Smooth muscle cell of the pulmonary artery (primary cell): ENCODE measurements around the gene PKD1L1. TPM values are rescaled to one million over a fixed set of nuclear protein-coding genes. Genes with fewer than 3 reads are reported as not detected.

Experiments
- total RNA-seq: library from RNA; depleted of rRNA; stranded (reverse); fragments of >200 nt; gene quantifications from 2 replicates; pipeline ENCODE4 v1.2.3, GENCODE V29; 2014

The PKD1L1 gene, protein sequence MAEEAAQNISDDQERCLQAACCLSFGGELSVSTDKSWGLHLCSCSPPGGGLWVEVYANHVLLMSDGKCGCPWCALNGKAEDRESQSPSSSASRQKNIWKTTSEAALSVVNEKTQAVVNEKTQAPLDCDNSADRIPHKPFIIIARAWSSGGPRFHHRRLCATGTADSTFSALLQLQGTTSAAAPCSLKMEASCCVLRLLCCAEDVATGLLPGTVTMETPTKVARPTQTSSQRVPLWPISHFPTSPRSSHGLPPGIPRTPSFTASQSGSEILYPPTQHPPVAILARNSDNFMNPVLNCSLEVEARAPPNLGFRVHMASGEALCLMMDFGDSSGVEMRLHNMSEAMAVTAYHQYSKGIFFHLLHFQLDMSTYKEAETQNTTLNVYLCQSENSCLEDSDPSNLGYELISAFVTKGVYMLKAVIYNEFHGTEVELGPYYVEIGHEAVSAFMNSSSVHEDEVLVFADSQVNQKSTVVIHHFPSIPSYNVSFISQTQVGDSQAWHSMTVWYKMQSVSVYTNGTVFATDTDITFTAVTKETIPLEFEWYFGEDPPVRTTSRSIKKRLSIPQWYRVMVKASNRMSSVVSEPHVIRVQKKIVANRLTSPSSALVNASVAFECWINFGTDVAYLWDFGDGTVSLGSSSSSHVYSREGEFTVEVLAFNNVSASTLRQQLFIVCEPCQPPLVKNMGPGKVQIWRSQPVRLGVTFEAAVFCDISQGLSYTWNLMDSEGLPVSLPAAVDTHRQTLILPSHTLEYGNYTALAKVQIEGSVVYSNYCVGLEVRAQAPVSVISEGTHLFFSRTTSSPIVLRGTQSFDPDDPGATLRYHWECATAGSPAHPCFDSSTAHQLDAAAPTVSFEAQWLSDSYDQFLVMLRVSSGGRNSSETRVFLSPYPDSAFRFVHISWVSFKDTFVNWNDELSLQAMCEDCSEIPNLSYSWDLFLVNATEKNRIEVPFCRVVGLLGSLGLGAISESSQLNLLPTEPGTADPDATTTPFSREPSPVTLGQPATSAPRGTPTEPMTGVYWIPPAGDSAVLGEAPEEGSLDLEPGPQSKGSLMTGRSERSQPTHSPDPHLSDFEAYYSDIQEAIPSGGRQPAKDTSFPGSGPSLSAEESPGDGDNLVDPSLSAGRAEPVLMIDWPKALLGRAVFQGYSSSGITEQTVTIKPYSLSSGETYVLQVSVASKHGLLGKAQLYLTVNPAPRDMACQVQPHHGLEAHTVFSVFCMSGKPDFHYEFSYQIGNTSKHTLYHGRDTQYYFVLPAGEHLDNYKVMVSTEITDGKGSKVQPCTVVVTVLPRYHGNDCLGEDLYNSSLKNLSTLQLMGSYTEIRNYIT (N-terminal part only)
- 0.07 TPM in 2 replicates for total RNA-seq

DNA sequence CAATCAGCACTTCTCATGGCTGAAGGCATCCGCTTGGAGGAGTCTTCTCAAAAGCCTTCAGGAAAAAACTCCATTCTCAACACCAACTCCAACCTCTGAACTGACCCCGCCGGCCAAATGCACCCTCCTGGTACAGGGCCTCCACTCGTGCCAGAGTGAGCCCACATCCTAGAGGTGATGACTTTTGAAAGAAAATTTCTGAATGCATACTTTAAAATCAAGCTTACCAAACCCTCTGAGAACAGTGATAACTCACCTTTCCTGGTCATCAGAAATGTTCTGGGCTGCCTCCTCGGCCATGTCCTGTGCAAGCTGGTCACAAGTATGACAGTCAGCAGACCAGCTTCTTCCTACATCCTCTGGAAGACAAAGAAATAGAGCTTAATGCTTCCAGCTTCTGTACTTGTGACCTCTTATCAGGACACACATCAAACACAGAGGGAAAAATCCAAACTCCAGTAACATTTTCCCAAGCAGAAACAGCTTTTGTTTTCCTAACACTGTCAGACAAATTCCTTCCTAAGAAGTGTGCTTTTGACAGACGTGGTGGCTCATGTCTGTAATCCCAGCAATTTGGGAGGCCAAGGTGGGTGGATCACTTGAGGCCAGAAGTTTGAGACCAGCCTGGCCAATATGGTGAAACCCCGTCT is at the start of gene PKD1L1:
Gene PKD1L1, minus strand, starts transcription at position 326 of the 650 bp plus-strand sequence. Its CDS starts 26 bp downstream, at position 300.

DNA sequence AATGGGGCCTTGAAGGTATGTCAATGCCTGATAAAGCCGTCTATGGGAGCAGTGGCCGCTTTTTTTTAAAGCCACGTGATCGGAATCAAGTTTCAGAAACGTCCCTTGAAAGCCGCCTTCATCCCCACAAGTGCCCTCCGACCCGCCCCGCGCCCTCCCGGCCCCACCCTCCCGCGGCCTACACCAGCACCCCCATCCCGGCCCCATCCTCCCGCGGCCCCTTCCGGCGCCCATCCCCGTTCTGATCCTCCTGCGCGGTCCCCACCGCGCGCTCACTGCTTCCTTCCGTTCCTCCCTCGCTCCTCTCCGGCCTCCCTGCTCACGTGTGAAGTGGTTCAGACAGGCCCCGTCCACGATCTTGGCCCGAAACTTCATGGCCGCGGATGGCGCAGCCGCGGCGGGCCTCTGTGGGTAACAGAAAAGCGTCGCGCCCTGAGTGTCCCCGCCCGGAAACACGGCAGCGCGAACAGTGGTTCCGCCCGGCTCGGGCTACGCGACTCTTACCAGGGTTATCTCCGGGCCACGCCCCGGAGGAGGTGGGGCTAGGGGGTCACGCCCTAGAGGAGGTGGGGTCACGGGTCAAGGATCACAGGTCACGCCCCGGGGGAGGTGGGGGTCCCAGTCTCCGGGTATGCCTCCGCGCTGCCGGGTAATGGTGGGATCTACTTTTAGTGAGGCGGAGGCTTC is 31.0 kb upstream of the PKD1L1 start, which contains the start of gene HUS1:
Gene HUS1, minus strand, starts transcription at position 471 of the 687 bp plus-strand sequence. Its CDS starts 96 bp downstream, at position 375.

Other genes with a start within 250 kb of the PKD1L1 start
- gene HUS1, start 31.1 kb upstream of the PKD1L1 start, total RNA-seq, result 17.1 and 18.6 TPM in 2 replicates
- not detected in 2 replicates for gene SUN3, start 80.6 kb upstream of the PKD1L1 start, total RNA-seq
- gene C7orf57, start 87.1 kb upstream of the PKD1L1 start, total RNA-seq, result not detected in 2 replicates
- 11.7 and 13.2 TPM in 2 replicates for gene UPP1, start 140.8 kb upstream of the PKD1L1 start, total RNA-seq
- gene ABCA13, start 223.0 kb upstream of the PKD1L1 start, total RNA-seq, result 0.20 and 0.36 TPM in 2 replicates